PC-3 (cell line): ENCODE measurements around the gene KCNK4. TPM values are rescaled to one million over a fixed set of nuclear protein-coding genes. Genes with fewer than 3 reads are reported as not detected.
A peak's percentile ranks its signal among the peaks of the same experiment; 100 is the strongest.

Experiments used
- ATAC-seq: fragments of 200-7000 bp; cut with Tn5 transposase; 2 replicates; pipeline ENCODE4 v1.9.1; 2020; ENCODE audit warnings: mild to moderate bottlenecking, moderate library complexity
- BruUV-seq: library from RNA; stranded (reverse); fragments of 400-500 nt; replicated peaks from 2 replicates; lab custom pipeline; 2021; lab: Mats Ljungman, UMichigan
- CTCF ChIA-PET: fragments of 300-600 bp; sonication (Branson Sonifier 250); formaldehyde crosslinking; loops from one replicate; lab custom pipeline; 2022; ENCODE audit warnings: antibody characterized with exemption; lab: Charles Lee
- POLR2A ChIA-PET: fragments of 300-600 bp; sonication (Branson Sonifier 250); formaldehyde crosslinking; loops from one replicate; lab custom pipeline; 2022; ENCODE audit warnings: antibody characterized with exemption; ENCODE audit not compliant: unreplicated experiment; lab: Charles Lee
- DNase-seq: peaks from one replicate; pipeline ENCODE4 v3.0.0-alpha.2; 2015
- H2AFZ ChIP-seq: fragments of 300-600 bp; sonication (generic); 2 replicates; pipeline ENCODE4 v1.6.0; 2016; ENCODE audit warnings: antibody characterized with exemption, low read length
- H3F3A ChIP-seq: fragments of 300-600 bp; sonication (generic); one replicate; pipeline ENCODE4 v1.6.0; 2017; ENCODE audit warnings: antibody characterized with exemption, low read length, control low read depth, mild to moderate bottlenecking; ENCODE audit not compliant: unreplicated experiment
- H3K27ac ChIP-seq: fragments of 300-600 bp; sonication (generic); 2 replicates; pipeline ENCODE4 v1.5.1; 2016; ENCODE audit warnings: mild to moderate bottlenecking, low read length
- H3K27me3 ChIP-seq: fragments of 300-600 bp; sonication (generic); 2 replicates; pipeline ENCODE4 v1.6.1; 2016; ENCODE audit warnings: low read length, mixed read lengths
- H3K36me3 ChIP-seq: fragments of 300-600 bp; sonication (generic); 2 replicates; pipeline ENCODE4 v1.6.1; 2016; ENCODE audit warnings: low read depth, mixed run types, low read length, mixed read lengths
- H3K4me1 ChIP-seq: fragments of 300-600 bp; sonication (generic); 2 replicates; pipeline ENCODE4 v1.5.1; 2016; ENCODE audit warnings: low read length; ENCODE audit not compliant: insufficient read depth
- H3K4me2 ChIP-seq: fragments of 300-600 bp; sonication (generic); 2 replicates; pipeline ENCODE4 v1.6.0; 2016; ENCODE audit warnings: low read length
- H3K4me3 ChIP-seq: fragments of 300-600 bp; sonication (generic); 2 replicates; pipeline ENCODE4 v1.5.1; 2016; ENCODE audit warnings: mild to moderate bottlenecking, low read length, mixed read lengths
- H3K79me2 ChIP-seq: fragments of 300-600 bp; sonication (generic); 2 replicates; pipeline ENCODE4 v1.6.1; 2017; ENCODE audit warnings: low read length, mixed read lengths
- H3K9ac ChIP-seq: fragments of 300-600 bp; sonication (generic); 2 replicates; pipeline ENCODE4 v1.6.0; 2016; ENCODE audit warnings: mild to moderate bottlenecking, low read length
- H3K9me2 ChIP-seq: fragments of 300-600 bp; sonication (generic); replicated peaks from 2 replicates; pipeline ENCODE4 v1.6.1; 2016; ENCODE audit warnings: mixed run types, low read length, mixed read lengths
- H3K9me3 ChIP-seq: fragments of 300-600 bp; sonication (generic); 2 replicates; pipeline ENCODE4 v1.6.1; 2016; ENCODE audit warnings: low read length, mixed read lengths
- H4K20me1 ChIP-seq: fragments of 300-600 bp; sonication (generic); 2 replicates; pipeline ENCODE4 v1.6.1; 2016; ENCODE audit warnings: low read length, mixed read lengths
- EZH2 ChIP-seq: fragments of 300-600 bp; sonication (generic); IDR thresholded peaks from one replicate; pipeline ENCODE4 v1.6.1; 2017; ENCODE audit warnings: antibody characterized with exemption, mild to moderate bottlenecking, low read length; ENCODE audit not compliant: unreplicated experiment
- EZH2phosphoT487 ChIP-seq: fragments of 300-600 bp; sonication (generic); IDR thresholded peaks from 2 replicates; pipeline ENCODE4 v1.6.1; 2018; ENCODE audit warnings: mild to moderate bottlenecking, antibody characterized with exemption, low read length, borderline replicate concordance
- intact Hi-C: fragments of 100-400 bp; cut with micrococcal nuclease; formaldehyde crosslinking; loops from 2 replicates; pipeline ENCODE4 v1.9.0; 2023
- total RNA-seq: library from RNA; depleted of rRNA; stranded (reverse); fragments of >200 nt; gene quantifications from 2 replicates; pipeline ENCODE4 v1.2.3, GENCODE V29; 2014
- TF ChIP-seq, protein P1 (sequence below): fragments of 300-600 bp; sonication (generic); conservative IDR thresholded peaks from 2 replicates; pipeline ENCODE4 v1.5.1; 2017; ENCODE audit warnings: antibody characterized with exemption, low read depth, mild to moderate bottlenecking, low read length

The KCNK4 gene
- total RNA-seq, 1 experiment from 2014 or later, result 1.2 TPM

DNA sequence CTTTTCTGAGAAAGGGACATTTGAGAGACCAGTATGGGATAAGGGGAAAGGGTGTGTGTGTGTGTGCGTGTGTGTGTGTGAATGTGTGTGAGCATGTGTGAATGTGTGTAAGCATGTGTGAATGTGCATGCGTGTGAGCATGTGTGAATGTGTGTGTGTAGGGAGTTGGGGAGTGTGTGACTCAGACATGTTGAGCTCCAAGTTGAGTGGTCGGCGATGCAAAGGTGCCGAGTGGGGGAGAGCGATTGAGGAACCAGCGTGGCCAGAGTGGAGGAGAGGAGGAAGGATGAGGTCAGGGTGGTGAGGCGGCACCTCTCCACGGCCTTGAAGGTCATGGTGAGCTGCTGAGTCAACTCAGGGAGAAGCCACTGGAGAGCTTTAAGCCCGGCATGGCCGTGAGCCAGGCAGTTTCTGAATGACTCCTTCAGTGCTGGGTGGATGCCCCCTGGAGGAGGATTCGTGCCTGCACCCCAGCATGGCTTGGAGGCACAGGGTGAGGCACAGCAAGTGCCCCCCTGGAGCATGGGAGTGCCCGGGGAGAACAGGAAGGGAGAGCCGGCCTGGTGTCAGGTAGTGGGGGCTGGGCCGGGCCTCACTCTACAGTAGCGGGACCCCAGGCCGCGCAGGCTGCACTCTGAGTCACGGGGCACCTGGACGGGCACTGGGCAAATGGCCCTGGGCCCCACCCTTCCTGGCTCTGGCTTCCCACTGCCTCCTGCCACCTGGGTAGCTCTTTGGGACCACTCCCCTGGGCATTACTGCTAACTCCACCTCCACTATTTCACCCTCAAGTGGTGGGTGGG, 40.7 kb downstream of the KCNK4 start:
- Histone ChIP-seq H3K27me3 (no peaks in the 10 kb centered on the region), H3K79me2 (no peaks in the 10 kb centered on the region), H2AFZ (peak overlapping the region; percentile 76), H3K9me3 (no peaks in the 10 kb centered on the region), H3K9me2 (no peaks in the 10 kb centered on the region), H3K27ac (peak overlapping the region; percentile 88), H3K4me2 (peak overlapping the region; percentile 71), H3K9ac (peak overlapping the region; percentile 65), H3K36me3 (no peaks in the 10 kb centered on the region), H3F3A (peaks cover 5% of the 10 kb centered on the region), H3K4me1 (peaks cover 37% of the 10 kb centered on the region), H4K20me1 (no peaks in the 10 kb centered on the region), H3K4me3 (peak overlapping the region; percentile 22; the same call in 1 of the 2 replicates)
- peak; percentile 96 for DNase-seq
- ChIA-PET CTCF (interaction anchor here (0.6 to 2.8 kb wide), 13 partner anchors 11 to 771 kb away, joined by 3 to 78 read pairs (median 4); partner anchors contain the start of genes CATSPERZ, ESRRA, PRDX5 and TRMT112), POLR2A (interaction anchor here (0.6 to 2.4 kb wide), 2 partner anchors 14 to 62 kb away, joined by 3 to 18 read pairs; partner anchors contain the start of genes PRDX5 and TRMT112)
- intact Hi-C loops, result no loop called here
- BruUV-seq, result no TSS peak
- no peak for TF ChIP-seq EZH2phosphoT487
- TF ChIP-seq EZH2, result no peak
- TF ChIP-seq, protein P1, sequence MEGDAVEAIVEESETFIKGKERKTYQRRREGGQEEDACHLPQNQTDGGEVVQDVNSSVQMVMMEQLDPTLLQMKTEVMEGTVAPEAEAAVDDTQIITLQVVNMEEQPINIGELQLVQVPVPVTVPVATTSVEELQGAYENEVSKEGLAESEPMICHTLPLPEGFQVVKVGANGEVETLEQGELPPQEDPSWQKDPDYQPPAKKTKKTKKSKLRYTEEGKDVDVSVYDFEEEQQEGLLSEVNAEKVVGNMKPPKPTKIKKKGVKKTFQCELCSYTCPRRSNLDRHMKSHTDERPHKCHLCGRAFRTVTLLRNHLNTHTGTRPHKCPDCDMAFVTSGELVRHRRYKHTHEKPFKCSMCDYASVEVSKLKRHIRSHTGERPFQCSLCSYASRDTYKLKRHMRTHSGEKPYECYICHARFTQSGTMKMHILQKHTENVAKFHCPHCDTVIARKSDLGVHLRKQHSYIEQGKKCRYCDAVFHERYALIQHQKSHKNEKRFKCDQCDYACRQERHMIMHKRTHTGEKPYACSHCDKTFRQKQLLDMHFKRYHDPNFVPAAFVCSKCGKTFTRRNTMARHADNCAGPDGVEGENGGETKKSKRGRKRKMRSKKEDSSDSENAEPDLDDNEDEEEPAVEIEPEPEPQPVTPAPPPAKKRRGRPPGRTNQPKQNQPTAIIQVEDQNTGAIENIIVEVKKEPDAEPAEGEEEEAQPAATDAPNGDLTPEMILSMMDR, result peak; percentile 85
- peak; percentile 56 for ATAC-seq

GRCh38 chr11:64333556-64333955, 42.5 kb downstream of the KCNK4 start:
- H3K4me3 ChIP-seq, result no peak overlapping the region
- H3K9ac ChIP-seq, result no peak overlapping the region
- ChIA-PET POLR2A (no interaction called here), CTCF (interaction anchor here (2.8 kb wide), 1 partner anchor 16 kb away, joined by 78 read pairs; the partner anchor contains the start of genes PRDX5 and TRMT112)
- BruUV-seq, result no TSS peak
- intact Hi-C loops, result no loop called here
- H3K27me3 ChIP-seq, result no peaks in the 10 kb centered on the region
- ATAC-seq (no peak), DNase-seq (no peak)
- TF ChIP-seq, protein P1, result no peak
- no peak for TF ChIP-seq EZH2phosphoT487
- no peak for TF ChIP-seq EZH2
- no peaks in the 10 kb centered on the region for H3K9me2 ChIP-seq
- no peaks in the 10 kb centered on the region for H3K79me2 ChIP-seq
- H3F3A ChIP-seq, result peaks cover 5% of the 10 kb centered on the region
- no peaks in the 10 kb centered on the region for H4K20me1 ChIP-seq
- no peak overlapping the region for H2AFZ ChIP-seq
- no peaks in the 10 kb centered on the region for H3K9me3 ChIP-seq
- H3K4me2 ChIP-seq, result no peak overlapping the region
- no peaks in the 10 kb centered on the region for H3K36me3 ChIP-seq
- H3K4me1 ChIP-seq, result peaks cover 37% of the 10 kb centered on the region
- H3K27ac ChIP-seq, result no peak overlapping the region
